Measurements from ENCODE around the gene ZNF764. TPM values are rescaled to one million over a fixed set of nuclear protein-coding genes. Genes with fewer than 3 reads are reported as not detected.

ZNF764 gene
- total RNA-seq, 4 donors from 2014 or later = 17.9 to 48.0 (median 23.2) TPM

DNA sequence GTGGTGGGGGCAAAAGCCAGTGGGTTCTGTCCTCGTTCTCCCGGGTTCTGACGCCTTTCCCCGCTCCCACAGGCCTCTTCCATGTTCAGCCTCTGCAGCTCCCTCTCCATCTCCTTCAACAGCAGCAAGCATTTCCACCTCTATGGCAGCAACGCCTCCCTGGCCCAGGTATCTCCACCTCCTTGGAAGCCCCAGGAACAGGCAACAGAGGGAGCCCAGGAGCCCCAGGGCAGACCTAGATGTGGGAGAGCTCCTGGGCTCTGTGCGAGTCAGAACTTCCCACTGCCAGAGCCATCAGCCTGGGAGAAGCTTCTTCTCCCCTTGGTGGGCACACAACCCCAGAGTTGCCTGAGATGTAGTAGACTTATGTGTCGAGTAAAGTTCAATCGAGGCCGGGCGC, 39.6 kb downstream of the ZNF764 start:
- H3K4me1 ChIP-seq = peaks cover 0 to 13% (median 3%) of the 10 kb centered on the region in 4 donors
- in situ Hi-C loops (cut with MboI; ENCODE audit: low pct_ligation_motif_present in 1 of 4, low pct_unique_long_range_greater_than_20kb in 1 of 4, low sequenced_read_pairs in 3 of 4) (no loop called here), intact Hi-C loops (cut with DNase I; ENCODE audit: low total_unique reads) (no loop called here)
- no peaks in the 10 kb centered on the region for H3K9me3 ChIP-seq
- no peaks in the 10 kb centered on the region for H3K36me3 ChIP-seq
- H3K4me3 ChIP-seq = no peak overlapping the region
- H3K27me3 ChIP-seq = no peaks in the 10 kb centered on the region
- no peak for DNase-seq
- WGBS, 2 donors (ENCODE audit: low coverage in 1 of 2) = 94 to 100% methylated on average over 3 to 10 of the region's 10 CpGs
- TF ChIP-seq POLR2AphosphoS5 (IDR thresholded peaks at IDR 0.05) (no peak), POLR2A (IDR thresholded peaks at IDR 0.05) (no peak), EP300 (IDR thresholded peaks at IDR 0.05; ENCODE audit: low read depth) (no peak)
- TF ChIP-seq, protein P1, sequence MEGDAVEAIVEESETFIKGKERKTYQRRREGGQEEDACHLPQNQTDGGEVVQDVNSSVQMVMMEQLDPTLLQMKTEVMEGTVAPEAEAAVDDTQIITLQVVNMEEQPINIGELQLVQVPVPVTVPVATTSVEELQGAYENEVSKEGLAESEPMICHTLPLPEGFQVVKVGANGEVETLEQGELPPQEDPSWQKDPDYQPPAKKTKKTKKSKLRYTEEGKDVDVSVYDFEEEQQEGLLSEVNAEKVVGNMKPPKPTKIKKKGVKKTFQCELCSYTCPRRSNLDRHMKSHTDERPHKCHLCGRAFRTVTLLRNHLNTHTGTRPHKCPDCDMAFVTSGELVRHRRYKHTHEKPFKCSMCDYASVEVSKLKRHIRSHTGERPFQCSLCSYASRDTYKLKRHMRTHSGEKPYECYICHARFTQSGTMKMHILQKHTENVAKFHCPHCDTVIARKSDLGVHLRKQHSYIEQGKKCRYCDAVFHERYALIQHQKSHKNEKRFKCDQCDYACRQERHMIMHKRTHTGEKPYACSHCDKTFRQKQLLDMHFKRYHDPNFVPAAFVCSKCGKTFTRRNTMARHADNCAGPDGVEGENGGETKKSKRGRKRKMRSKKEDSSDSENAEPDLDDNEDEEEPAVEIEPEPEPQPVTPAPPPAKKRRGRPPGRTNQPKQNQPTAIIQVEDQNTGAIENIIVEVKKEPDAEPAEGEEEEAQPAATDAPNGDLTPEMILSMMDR (IDR thresholded peaks at IDR 0.05) = no peak
- H3K27ac ChIP-seq = no peak overlapping the region

DNA sequence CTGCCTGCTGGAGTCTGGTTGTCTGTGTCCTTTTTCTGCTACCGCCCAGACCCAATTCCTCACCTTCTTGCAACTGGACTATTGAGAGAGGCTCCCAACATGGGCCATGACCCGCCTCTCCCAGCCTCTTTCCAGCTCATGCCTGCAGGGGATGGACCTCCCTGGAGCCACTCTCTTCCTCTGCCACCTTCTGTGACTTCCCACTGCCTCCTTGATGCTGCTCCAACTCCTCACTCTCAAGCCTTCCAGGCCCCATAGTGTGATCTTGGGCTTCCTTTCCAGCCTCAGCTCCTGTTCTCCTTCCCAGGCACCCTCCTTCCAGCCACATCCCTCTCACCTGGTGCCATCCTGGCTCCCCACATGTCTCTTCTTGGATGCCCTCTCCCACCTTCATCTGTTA, 42.9 kb downstream of the ZNF764 start:
- Histone ChIP-seq H3K27me3 (no peaks in the 10 kb centered on the region), H3K9me3 (no peaks in the 10 kb centered on the region), H3K4me1 (no peaks in the 10 kb centered on the region), H3K27ac (no peak overlapping the region), H3K36me3 (no peaks in the 10 kb centered on the region), H3K4me3 (no peak overlapping the region)
- TF ChIP-seq EP300 (IDR thresholded peaks at IDR 0.05; ENCODE audit: low read depth) (no peak), POLR2A (IDR thresholded peaks at IDR 0.05) (no peak), POLR2AphosphoS5 (IDR thresholded peaks at IDR 0.05) (no peak)
- TF ChIP-seq, protein P1 (IDR thresholded peaks at IDR 0.05) = no peak
- WGBS, 2 donors (ENCODE audit: low coverage in 1 of 2) = 80 to 83% methylated on average over 2 of the region's 2 CpGs
- in situ Hi-C loops (cut with MboI; ENCODE audit: low pct_ligation_motif_present in 1 of 4, low pct_unique_long_range_greater_than_20kb in 1 of 4, low sequenced_read_pairs in 3 of 4) (no loop called here), intact Hi-C loops (cut with DNase I; ENCODE audit: low total_unique reads) (no loop called here)
- DNase-seq = no peak

DNA sequence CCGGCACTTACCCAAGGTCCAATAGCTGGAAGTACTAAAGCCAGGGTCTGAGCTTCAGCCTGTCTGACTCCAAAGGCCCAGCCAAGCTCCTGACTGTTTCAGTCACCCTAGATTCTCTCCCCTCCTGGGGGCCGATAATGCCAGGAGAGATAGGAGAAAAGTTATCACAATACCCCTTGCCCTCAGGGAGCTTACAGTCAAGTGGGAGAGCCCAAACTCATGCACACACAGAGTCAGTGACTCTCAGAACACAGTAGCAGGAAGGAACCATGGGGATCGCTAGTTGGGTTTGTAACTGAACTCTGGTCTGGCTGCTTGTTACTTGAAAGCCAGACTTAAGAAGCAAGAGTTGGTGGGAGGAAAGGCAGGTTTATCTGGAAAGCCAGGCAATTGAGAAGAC, 46.7 kb downstream of the ZNF764 start:
- no peaks in the 10 kb centered on the region for H3K36me3 ChIP-seq
- TF ChIP-seq POLR2AphosphoS5 (IDR thresholded peaks at IDR 0.05) = no peak
- no peak for TF ChIP-seq EP300 (IDR thresholded peaks at IDR 0.05; ENCODE audit: low read depth)
- TF ChIP-seq, protein P1 (IDR thresholded peaks at IDR 0.05) = no peak
- no peak for TF ChIP-seq POLR2A (IDR thresholded peaks at IDR 0.05)
- intact Hi-C loops (cut with DNase I; ENCODE audit: low total_unique reads) = no loop called here
- H3K4me1 ChIP-seq = peaks cover 0 to 6% (median 1%) of the 10 kb centered on the region in 4 donors
- 98 to 100% methylated on average over 1 to 3 of the region's 3 CpGs for WGBS, 2 donors (ENCODE audit: low coverage in 1 of 2)
- no peak overlapping the region for H3K27ac ChIP-seq
- H3K27me3 ChIP-seq = no peaks in the 10 kb centered on the region
- no peak overlapping the region for H3K4me3 ChIP-seq
- no peak for DNase-seq
- no peaks in the 10 kb centered on the region for H3K9me3 ChIP-seq
- in situ Hi-C loops (cut with MboI; ENCODE audit: low pct_ligation_motif_present in 1 of 4, low pct_unique_long_range_greater_than_20kb in 1 of 4, low sequenced_read_pairs in 3 of 4) = no loop called here

DNA sequence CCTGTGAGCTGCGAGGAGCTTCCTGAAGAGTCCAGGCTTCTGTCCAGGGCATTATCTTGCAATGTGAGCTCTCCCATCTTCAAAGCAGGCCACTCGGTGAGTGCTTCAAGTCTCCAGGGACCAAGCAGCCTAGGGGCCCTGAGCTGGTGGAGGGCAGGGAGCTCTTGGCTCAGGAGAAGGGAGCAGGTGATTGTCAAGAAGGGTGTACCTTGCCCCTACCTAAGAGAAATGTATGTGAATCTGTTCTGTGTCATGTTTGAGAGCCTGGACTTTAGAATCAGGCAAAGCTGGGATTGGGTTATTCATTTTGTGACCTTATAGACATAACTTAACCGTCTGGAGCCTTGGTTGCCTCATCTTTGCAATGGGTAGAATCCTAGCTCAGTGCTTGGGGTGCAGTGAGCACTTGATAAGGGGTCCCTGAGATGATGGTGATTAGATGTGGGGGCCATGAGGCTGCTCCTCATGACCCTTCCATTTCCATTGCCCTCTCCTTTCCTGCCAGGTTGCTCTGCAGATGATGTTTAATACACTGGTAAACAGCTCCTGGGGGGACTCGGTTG, 47.7 kb downstream of the ZNF764 start:
- intact Hi-C loops (cut with DNase I; ENCODE audit: low total_unique reads) = no loop called here
- H3K27ac ChIP-seq = peak overlapping the region in 1 of 4 donors; percentile 8
- TF ChIP-seq POLR2A (IDR thresholded peaks at IDR 0.05) (no peak), POLR2AphosphoS5 (IDR thresholded peaks at IDR 0.05) (no peak), EP300 (IDR thresholded peaks at IDR 0.05; ENCODE audit: low read depth) (no peak)
- TF ChIP-seq, protein P1 (IDR thresholded peaks at IDR 0.05) = no peak
- H3K4me3 ChIP-seq = no peak overlapping the region
- 62 to 73% methylated on average over 2 to 4 of the region's 4 CpGs for WGBS, 2 donors (ENCODE audit: low coverage in 1 of 2)
- in situ Hi-C loops (cut with MboI; ENCODE audit: low pct_ligation_motif_present in 1 of 4, low pct_unique_long_range_greater_than_20kb in 1 of 4, low sequenced_read_pairs in 3 of 4) = no loop called here
- H3K36me3 ChIP-seq = no peaks in the 10 kb centered on the region
- H3K4me1 ChIP-seq = peaks cover 0 to 6% (median 1%) of the 10 kb centered on the region in 4 donors
- H3K9me3 ChIP-seq = no peaks in the 10 kb centered on the region
- DNase-seq = no peak
- H3K27me3 ChIP-seq = no peaks in the 10 kb centered on the region

Measured in transverse colon (tissue), 4 donors.